GM12891 (cell line): Measurements from ENCODE around the gene PCGF5.
A peak's percentile ranks its signal among the peaks of the same experiment; 100 is the strongest.

Experiments used
- DNase-seq: peaks from one replicate; pipeline ENCODE4 v3.0.0; 2011; ENCODE audit warnings: low spot score; ENCODE audit not compliant: insufficient read length
- FAIRE-seq: peaks from 2 replicates; lab custom pipeline; 2011; peaks lifted over from hg19 to GRCh38; lab: Jason Lieb, UNC
- PAX5 ChIP-seq: IDR thresholded peaks from 2 replicates; pipeline ENCODE4 v1.6.1; 2011; ENCODE audit warnings: low read length, moderate library complexity, mild to moderate bottlenecking; ENCODE audit not compliant: insufficient read depth, severe bottlenecking
- POLR2A ChIP-seq: IDR thresholded peaks from 2 replicates; pipeline ENCODE4 v1.6.1; 2011; ENCODE audit warnings: low read depth, low read length, control low read depth
- POLR2AphosphoS5 ChIP-seq: IDR thresholded peaks from 2 replicates; pipeline ENCODE4 v1.6.1; 2011; ENCODE audit warnings: low read depth, low read length, control low read depth
- POU2F2 ChIP-seq: IDR thresholded peaks from 2 replicates; pipeline ENCODE4 v1.6.1; 2011; ENCODE audit warnings: low read depth, mild to moderate bottlenecking, control low read depth, low read length, moderate library complexity
- SPI1 ChIP-seq: IDR thresholded peaks from 2 replicates; pipeline ENCODE4 v1.6.1; 2011; ENCODE audit warnings: low read depth, low read length, control low read depth
- TAF1 ChIP-seq: IDR thresholded peaks from 2 replicates; pipeline ENCODE4 v1.6.1; 2011; ENCODE audit warnings: low read depth, low read length, control low read depth

Gene PCGF5

DNA sequence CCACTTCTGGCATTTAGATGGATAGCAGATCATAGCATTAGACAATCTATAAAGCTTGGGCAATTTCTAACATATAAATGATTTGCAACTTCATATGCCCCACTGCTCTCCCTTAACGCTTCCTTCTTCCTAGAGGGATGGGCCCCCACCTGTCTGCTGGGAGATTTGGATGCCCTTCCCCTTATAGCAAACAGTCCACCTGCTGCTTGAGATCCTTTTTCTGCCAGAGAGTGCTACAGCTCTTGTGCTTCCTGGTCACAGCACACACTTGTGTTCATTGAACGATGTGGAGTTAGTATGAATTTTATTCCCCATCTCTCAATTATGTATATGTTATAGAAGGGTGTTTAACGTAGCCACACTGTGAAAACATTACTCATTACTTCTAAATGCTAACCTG is 10.4 kb upstream of the PCGF5 start:
- DNase-seq (no peak), FAIRE-seq (no peak)
- no peak for TF ChIP-seq SPI1
- no peak for TF ChIP-seq POU2F2
- no peak for TF ChIP-seq TAF1
- TF ChIP-seq PAX5, result no peak
- no peak for TF ChIP-seq POLR2AphosphoS5
- no peak for TF ChIP-seq POLR2A

DNA sequence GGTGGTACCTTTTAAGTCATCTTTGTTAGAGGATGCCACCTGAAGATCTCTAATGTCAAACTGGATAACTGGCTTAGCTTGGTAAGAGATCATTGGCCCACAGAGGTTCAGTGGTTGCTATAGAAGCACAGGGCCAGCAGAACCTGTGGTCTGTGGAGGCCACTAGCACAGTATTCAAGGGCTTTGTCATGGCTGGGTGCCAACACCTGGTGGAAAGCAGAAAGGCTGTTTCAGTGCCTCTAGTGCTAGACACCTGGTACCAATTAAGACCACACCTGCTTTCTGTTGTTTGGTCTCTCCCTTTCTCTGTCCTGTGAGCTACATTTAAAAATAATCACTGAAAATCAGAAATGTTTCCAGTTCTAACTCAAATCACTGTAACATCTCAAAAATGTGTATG is 10.0 kb upstream of the PCGF5 start:
- peak; percentile 89 for FAIRE-seq
- DNase-seq, result no peak

DNA sequence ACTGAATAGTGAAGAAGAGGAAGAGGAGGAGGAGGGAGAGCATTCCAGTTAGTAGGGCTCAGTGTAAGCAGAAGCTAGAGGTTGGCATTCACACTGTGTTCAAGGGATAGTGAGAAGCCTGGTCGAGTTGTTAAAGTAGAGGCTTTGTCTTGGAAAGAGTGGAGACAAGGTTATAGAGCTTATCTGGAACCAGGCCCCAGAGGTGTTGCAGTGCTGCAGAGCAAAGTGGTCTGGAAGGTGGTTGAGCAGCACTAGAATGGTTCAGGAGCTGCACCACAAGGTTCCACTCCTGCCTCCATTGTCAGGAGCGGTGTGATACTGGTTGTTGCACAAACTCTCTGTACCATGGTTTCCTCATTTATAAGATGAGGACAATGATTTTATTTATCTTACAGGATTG is 8.8 kb upstream of the PCGF5 start:
- peak; percentile 23 for FAIRE-seq
- no peak for DNase-seq
- TF ChIP-seq POU2F2 (no peak), TAF1 (no peak), POLR2AphosphoS5 (no peak), PAX5 (no peak), SPI1 (no peak), POLR2A (no peak)

More for the DNA sequence above, 10.0 kb upstream of the PCGF5 start:
- TF ChIP-seq POLR2AphosphoS5, result no peak
- TF ChIP-seq TAF1, result no peak
- TF ChIP-seq SPI1, result no peak
- TF ChIP-seq PAX5, result no peak
- no peak for TF ChIP-seq POU2F2

DNA sequence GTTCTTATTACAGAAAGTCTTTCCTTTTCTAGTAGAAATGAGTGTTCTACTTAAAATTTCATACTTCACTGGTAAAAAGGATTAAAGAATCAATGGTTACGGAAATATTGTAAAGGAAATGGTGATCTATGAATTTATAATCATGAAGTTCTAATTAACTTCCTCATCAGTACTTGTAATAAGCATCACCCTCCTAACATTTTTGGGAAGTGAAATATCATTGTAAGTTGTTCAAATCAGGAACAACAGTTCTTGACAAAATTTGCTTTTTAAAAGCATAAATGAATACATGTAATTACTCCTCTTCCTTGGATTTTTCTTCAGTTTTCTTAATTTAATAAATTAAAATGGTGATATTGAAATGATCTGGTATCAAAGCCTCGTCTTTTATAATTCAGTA is 5.6 kb upstream of the PCGF5 start:
- TF ChIP-seq TAF1 (no peak), POU2F2 (no peak), PAX5 (no peak), POLR2AphosphoS5 (no peak), POLR2A (no peak), SPI1 (no peak)
- no peak for DNase-seq
- no peak for FAIRE-seq

DNA sequence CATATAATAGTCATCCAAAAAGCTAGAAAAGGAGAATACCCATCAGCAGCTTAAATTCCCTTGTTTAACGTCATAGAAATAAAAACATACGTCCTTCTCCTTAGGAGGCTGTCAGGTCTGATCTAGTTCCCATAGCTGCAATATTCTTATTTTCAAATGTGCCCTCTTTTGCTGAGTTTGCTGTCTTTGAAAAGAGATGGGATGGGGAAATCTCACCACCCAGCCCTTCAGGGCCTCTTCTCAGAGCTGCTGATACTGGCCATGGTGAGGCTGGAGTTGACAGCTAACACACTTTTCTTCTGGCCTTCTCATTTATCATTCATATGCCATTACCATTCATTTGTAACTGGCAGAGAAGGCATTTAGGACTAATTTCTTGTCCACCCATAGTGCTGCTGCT is 5.1 kb upstream of the PCGF5 start:
- DNase-seq, result no peak
- no peak for TF ChIP-seq TAF1
- TF ChIP-seq PAX5, result no peak
- no peak for TF ChIP-seq SPI1
- FAIRE-seq, result peak; percentile 9

DNA sequence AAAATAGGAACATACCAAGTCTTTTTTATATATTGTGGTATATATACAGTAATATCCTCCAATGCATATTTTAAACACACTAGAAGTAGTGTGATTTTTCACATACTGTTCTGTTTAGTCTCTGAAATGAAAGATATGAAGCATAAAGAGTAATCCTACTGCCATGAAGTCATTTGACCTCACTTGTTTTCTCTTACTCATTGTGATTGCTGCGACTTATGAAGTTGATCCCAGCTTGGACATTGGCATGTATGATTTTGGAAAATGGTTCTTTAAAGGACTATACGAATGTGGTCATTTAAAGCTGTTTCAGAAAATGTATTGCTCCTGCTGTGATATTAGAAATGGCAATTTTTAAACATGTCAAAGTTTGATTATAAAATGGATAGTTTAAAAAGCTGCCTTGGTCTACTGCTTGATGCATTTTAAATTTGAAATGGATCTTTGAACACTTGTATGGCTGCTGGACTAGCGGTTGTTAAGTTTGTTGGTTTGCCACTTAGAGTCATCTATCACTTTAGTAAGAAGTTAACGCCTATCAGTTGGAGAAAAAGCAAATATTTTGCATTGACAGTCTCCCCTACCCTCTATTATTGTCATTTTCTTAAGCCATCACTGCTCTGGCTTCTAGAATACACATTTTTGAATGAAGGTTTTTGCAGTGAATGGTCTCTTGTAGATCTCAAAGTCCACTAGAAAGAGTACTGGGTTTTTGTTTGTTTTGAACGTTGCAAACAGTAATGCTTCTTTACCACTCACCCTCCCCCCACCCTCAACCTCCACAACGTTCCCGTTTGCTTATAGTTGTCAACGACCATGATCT is 881 bp upstream of the PCGF5 start:
- TF ChIP-seq PAX5 (no peak), SPI1 (no peak), TAF1 (no peak), POLR2AphosphoS5 (no peak), POLR2A (no peak), POU2F2 (no peak)
- DNase-seq, result no peak
- FAIRE-seq, result peak; percentile 23

DNA sequence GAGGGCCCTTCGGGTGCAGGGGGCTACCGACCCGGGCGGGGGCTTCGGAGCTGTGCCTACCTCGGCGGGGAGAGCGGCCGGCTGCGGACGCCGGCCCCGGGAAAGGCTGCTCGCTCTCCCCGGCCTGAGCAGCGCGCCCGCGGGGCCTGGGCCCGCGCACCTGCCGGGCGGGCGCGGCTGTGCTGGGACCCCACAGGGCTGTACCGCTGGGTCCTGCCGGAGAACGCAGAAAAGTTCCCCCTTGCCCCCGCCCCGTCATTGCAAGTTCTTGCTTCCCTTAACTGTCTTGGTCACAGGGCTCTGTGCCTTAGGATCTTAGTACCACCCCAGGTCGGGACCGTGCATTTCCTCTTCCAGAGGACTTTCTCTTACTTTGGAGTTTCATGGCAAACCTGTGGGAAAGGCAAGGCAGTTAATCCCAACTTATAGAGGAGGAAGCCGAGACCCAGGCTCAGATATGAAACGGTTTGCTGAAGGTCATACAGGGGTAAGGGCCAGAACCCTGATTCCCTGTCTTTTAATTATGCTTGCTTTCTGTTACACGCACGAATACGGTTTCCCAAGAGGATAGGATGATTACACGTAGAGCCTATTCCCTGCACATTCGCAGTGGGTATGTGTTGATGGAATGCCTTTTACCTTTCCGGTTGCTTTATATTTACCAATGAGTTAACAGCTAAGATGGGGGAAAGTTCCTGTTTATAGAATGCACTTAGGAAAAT is 652 bp downstream of the PCGF5 start:
- FAIRE-seq (no peak), DNase-seq (no peak)
- no peak for TF ChIP-seq PAX5
- no peak for TF ChIP-seq SPI1
- no peak for TF ChIP-seq POLR2AphosphoS5
- TF ChIP-seq POU2F2, result no peak
- TF ChIP-seq POLR2A, result no peak

DNA sequence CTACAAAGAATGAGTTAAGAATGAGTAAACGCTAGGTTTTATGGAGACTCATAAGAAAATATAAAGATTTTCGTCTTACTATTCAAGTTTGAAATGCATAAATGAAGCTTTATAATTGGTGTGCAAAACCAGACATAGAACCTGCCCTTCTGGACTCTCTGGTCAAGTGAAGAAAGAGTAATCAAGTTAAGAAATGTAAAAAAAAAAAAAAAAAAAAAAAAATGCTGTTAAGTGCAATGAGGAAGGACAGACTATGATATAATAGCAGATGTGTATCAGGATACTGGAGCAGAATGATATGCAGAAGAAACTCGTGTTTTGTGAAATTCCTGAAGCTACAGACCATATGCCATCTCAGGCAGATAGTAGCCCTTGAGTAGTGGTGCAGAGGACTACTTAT is 5.6 kb downstream of the PCGF5 start:
- FAIRE-seq (no peak), DNase-seq (no peak)
- no peak for TF ChIP-seq POLR2A
- no peak for TF ChIP-seq SPI1

DNA sequence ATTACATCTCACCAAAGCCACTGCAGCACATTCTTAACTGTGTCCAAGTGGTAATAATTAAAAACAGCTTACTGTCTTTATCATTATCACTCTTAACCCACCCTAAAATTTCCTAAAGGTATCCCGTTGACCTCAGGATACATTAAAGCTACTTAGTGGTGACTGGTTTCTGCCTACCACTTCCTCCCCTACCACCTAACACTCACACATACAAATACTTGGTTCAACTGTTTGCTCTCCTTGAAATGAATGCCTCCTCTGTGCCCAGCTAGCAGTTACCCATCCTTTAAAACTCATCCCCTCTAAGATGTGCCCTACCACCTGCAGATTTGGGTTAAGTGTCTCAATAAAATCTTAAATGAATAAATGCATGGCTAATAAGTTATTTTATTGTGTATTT is 7.1 kb downstream of the PCGF5 start:
- no peak for DNase-seq
- FAIRE-seq, result peak; percentile 64
- TF ChIP-seq POLR2AphosphoS5 (no peak), SPI1 (no peak), POU2F2 (no peak), PAX5 (no peak), POLR2A (no peak)
